HG03520 (cell line): ENCODE measurements around the gene SVOPL.
"Not testable (repeated sequence)": the region's sequence is repeated elsewhere in the genome, so short reads cannot be mapped to it uniquely, and the experiment has no call there.

Experiments
- ATAC-seq: cut with Tn5 transposase; IDR thresholded peaks from one replicate; pipeline ENCODE4 v1.9.1; 2021; ENCODE audit warnings: mild to moderate bottlenecking, moderate library complexity; ENCODE audit not compliant: unreplicated experiment

Gene SVOPL

DNA sequence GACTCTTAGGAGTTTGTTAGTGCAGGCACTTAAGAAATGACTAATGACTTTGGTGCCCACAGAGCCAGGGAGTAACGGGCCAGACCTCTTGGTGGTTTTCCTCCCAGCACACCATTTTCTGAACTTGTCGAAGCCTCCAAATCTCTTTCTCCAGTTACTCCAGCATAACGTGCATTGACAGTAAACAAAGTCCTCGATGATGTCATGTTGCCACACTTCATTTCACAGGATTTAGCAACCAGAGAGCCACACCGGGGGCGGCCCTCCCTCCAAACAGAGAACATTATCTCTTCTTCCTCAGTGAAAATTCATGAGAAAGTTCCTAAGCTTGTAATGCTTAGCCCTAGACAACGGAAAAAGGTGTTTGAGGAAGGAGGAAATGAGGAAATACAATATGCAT lies 4.0 kb upstream of the SVOPL start:
- no peak for ATAC-seq

DNA sequence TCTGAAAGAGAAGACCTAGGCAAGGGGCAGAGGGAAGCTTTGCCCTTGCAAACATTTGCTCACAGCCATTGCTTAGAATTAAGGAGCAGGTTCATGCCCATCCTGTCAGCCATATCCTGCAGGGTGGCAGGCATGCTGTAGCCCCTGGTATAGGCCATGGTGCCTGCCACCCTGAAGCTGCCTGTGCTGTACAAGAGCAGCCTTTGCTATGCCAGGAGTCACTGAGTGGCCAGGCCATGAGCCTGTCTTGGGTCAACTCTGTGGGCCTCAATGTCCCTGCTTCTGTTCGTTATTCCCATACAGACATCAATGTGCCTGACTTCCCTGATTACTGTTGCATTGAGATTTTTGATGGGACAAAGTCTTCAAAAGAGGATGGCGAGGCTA lies 368 bp upstream of the SVOPL start:
- ATAC-seq: no peak

DNA sequence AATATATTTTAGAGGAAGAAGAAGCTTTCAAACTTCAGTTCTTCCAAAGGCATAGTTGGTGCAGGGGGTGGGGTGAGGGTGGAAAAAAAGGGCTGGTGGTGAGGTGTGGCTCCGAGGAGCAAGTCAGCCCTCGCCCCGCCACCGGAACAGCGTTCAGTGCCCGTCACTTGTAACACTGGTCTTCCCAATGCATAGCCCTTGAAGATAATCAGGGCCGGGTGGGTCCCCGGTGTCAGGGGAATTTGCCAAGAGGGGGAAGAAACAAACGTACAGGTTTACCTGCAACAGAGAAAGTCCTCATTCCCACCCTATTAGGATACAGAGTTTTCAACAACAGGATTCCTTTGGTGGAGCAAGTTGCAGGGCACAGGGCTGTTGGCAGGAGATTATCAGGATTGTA lies 1.5 kb downstream of the SVOPL start:
- ATAC-seq: no peak

DNA sequence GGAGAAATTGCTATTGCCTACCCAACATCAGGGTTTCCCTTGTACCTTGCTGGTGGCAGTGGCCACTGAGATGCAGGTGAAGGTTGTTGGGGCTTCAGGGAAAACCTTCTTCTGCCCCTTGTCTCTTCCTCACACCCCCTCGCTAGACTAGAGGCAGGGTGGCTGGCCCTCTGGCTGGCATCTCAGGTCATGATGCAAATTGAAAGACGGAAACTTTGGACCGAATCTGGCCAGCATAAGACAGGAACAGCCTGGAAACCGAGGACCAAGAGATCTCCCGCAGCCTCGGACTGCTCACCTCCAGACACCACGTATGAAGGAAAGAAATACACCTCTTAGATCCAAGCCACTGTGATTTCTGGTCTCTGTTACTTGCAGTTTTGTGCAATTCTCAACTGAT lies 2.9 kb downstream of the SVOPL start:
- ATAC-seq: no peak

DNA sequence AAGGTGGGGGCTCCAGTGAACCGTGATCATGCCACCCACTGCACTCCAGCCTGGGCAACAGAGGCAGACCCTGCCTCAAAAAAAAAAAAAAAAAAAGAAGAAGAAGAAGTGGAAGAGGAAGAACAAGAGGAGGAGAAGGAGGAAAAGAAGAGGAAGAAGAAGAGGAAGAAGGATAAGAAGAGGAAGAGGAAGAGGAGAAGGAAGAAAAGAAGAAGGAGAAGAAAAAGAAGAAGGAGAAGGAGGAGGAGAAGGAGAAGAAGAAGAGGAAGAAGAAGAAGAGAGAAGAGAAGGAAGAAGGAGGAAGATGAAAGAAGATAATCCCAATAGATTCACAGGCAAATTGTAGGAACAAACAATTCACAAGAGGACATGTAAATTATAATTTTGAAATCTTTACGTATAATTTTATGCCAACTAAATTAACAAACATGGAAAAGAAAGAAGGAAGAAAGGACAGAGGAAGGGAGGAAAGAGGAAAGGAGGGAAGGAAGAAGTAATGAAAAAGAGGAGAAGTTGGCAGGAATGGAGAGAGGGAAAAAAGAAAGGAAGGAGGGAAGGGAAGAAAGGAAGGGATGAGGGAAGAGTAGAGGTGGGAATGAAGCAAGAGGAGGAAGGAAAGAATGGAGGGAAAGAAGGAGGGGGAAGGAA lies 3.5 kb downstream of the SVOPL start:
- ATAC-seq: no peak

DNA sequence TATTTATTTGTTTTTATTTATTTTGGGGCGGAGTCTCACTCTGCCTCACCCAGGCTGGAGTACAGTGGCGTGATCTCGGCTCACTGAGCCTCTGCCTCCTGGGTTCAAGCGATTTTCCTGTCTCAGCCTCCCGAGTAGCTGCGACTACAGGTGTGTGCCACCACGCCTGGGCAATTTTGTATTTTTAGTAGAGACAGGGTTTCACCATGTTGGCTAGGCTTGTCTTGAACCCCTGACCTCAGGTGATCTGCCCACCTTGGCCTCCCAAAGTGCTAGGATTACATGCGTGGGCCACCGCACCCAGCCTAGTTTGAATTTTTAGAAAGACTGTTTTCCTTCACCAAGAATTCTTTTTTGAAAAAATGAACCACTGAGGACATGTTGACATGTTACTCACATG lies 5.4 kb downstream of the SVOPL start:
- not testable (repeated sequence) for ATAC-seq

DNA sequence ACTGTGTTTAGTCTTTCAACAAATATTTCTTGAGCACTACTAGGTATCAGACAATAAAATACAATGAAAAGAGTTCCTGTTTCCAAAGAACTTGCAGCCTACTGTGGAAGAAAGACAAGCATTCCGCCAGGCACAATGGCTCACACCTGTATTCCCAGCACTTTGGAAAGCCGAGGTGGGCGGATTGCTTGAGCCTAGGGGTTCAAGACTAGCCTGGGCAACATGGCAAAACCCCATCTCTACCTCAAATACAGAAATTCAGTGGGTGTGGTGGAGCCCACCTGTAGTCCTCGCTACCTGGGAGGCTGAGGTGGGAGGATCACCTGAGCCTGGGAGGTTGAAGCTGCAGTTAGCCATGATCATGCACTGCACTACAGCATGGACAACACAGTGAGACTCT lies 6.1 kb downstream of the SVOPL start:
- ATAC-seq: no peak

DNA sequence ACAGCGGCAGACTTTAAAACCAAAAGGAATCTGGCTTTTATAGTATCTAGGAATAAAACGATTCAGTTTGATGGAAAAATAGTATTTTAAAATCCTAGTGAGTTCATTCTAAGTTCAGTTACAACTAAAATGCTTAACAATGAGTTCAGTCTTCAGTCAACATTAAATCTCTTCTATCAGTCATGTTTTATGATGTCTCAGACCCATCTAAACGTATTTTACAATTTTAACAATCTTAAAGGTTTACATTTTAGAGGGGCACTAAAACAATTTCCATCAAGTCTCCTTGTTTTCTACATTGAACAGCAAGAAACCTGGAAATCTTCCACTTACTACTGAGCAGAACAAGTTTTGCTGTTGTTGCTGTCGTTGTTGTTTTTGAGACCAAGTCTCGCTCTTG lies 10.0 kb downstream of the SVOPL start:
- ATAC-seq: no peak

DNA sequence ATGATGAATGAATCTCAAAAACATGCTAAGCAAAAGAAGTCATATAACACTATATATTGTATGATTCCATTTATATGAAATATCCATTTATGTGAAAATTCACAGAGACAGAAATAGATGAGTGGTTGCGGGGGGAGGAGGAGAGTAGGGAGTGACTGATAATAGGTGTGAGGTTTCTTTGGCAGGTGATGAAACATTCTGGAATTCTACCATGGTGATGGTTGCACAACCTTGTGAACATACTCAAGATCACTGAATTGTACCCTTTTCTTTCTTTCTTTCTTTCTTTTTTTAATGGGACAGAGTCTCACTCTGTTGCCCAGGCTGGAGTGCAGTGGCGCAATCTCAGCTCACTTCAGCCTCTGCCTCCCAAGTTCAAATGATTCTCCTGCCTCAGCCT lies 10.7 kb downstream of the SVOPL start:
- no peak for ATAC-seq

DNA sequence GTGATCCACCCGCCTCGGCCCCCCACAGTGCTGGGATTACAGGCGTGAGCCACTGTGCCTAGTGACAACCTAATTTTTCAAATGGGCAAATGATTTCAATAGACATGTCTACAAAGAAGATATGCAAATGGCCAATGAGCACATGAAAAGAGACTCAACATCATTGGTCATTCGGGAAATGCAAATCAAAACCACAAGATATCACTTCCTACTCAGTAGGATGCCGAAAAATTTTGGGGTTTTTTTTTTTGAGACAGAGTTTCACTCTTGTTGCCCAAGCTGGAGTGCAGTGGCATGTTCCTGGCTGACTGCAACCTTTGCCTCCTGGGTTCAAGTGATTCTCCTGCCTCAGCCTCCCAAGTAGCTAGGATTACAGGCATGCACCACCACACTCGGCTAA lies 13.1 kb downstream of the SVOPL start:
- not testable (repeated sequence) for ATAC-seq

DNA sequence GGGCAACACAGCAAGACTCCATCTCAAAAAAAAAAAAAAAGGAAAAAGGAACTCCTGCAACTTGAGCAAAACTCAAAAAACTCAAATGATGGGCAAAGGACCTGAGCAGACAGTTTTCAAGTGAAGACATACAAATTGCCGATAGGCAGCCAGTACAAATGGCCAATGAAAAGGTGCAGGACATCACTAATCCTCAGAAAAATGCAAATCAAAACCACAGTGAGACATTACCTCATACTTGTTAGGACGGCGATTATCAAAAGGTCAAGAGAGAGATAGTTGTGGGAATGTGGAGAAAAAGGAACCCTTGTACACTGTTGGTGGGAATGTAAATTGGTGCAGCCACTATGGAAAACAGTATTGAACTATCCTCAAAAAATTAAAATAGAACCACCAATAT lies 16.8 kb downstream of the SVOPL start:
- no peak for ATAC-seq

DNA sequence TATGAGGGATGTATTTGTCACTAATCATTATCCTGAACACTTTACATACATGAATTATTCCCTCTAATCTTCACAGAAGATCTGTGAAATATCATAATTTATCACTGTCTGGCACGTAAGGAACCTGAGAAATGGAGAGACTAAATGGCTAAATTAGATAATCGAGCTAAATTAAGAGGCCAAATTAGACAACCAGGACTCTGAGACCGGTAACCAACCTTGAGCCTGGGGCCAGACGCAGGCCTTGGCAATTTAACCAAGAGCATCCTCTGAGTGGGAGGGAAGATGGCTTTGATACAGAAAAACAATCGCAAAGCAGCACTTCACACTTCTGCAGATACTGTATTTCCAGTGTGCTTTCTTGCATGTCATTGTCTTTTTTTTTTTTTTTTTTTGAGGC lies 21.4 kb downstream of the SVOPL start:
- ATAC-seq: no peak

DNA sequence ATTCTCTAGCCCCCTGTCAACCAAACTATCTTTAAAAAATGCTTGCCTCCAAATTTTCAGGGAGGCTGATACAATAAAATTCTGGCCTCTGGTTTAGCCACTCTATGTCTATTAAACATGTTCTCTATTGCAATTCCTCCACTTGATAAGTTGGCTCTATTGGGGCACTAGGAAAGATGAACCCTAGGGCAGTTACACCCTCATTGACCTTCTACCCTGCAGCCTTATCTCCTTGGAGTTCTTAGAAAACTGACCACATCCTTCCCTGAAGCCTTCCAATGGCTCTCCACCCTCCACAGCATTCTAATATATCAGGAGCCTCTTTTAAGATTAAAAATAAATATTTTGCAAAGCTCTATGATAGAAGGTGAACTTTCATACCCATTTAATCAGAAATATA lies 30.6 kb downstream of the SVOPL start:
- no peak for ATAC-seq

DNA sequence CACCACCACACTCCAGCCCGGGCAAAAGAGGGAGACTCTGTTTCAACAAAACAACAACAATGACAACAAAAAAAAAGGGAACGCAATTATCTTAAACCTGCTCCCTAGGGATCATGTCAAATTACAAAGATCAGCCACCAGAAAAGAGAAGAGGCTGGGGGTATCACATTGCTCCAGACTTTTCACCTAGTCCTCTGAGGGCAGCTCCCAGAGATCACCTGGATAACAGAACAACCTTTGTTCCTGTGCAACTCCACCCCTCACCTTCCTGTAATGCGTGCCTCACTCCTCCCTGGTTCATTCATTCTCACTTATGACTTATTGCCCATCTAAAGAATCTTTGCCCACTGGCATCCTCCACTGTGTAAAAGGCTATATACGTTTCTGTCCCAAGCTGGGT lies 31.8 kb downstream of the SVOPL start:
- no peak for ATAC-seq

DNA sequence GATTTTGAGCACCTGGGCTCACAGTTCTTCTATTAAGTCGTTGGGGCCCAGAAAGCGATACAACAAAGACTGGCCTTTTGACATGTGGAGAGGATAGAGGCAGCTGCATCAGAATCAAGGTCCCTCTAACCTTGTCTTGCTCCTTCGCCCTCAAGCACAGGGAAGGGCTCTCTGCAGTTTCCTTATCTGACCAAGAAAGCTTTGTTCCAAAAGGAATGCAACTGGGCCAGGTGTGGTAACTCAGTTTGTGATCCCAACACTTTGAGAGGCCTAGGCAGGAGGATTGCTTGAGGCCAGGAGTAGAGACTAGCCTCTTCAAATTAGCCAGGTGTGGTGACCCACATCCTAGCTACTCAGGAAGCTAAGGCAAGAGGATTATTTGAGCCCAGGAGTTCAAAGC lies 32.2 kb downstream of the SVOPL start:
- ATAC-seq: no peak

DNA sequence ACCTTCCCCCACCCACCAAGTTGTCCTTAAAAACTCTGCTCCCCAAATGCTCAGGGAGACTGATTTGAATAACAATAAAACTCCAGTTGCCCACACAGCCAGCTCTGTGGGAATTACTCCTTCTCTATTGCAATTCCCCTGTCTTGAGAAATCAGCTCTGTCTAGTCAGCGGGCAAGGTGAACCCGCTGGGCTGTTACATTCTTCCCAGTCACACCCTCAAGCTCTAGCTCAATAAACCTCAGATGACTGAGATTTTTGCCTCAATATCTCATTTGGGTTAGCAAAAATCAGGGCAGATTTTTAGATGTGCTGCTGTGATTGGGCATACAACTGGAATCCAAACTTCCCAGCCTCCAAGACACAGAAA lies 32.9 kb downstream of the SVOPL start:
- no peak for ATAC-seq

DNA sequence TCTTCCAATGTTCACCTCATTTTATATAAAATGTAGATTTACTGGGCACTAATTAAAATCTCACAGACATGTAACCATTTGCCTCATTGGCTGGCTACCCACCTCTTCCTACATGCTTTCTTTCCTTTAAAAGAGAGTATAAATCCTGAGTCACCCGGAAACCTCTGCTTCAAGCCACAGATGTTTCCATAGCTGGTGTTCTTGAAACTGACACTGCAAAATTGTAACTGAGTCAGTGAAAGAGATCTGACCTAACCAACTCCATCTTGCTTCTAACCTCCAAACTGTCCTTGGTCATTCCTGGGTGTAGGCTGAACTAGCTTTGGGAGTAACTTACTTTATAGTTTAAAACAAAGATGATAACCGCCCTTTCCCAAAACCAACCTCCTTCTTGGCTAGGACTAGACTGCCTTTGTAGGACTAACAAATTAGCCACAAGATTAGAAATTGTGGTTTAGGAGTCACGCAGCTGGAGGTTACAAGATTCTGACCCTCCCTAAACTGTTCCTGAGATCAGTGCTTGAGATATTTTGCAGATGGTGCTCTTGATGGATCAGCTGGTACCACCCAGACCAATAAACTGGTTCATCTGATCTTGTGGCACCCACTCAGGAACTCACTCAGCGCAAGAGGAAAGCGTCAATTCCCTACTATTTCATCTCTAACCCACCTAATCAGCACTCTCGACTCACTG lies 33.5 kb downstream of the SVOPL start:
- ATAC-seq: no peak

DNA sequence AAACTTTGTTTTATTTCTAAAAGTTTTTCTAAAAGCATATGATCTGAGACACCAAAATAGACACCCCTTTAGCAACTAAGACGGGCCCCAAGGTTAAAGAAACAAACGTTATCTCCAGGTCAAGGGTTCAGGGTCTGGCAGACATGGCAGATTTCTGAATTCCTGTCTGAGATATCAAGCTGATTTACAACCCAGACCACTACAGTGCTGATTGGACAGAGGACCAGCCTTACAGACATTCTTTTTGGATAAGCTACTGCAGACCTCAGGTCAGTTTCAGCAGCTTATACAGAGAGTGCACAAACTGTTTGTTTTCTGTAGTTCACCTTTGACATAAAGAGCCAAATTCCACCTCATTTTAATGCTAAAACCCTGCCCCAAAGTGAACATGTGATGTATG lies 34.8 kb downstream of the SVOPL start:
- ATAC-seq: no peak

DNA sequence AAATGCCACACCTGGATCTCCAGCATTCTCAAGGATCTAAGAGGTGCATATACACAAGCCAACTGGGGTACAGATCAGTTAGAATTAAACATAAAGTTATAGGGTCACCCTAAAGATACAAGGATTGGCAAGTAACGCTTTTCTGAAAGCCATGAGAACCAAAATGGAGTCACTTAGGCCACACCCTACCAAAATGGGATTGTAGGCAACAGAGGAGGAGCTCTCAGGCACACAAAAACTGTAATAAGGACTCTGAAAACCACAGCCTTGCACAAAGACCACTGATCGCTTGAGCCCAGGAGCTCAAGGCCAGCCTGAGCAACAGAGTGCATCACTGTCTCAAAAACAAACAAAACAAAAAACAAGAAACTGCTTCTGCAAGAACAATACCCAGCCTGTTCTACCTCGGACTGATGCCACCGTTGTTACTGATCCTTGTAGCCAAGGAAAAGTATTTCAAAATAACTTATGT lies 35.5 kb downstream of the SVOPL start:
- no peak for ATAC-seq

DNA sequence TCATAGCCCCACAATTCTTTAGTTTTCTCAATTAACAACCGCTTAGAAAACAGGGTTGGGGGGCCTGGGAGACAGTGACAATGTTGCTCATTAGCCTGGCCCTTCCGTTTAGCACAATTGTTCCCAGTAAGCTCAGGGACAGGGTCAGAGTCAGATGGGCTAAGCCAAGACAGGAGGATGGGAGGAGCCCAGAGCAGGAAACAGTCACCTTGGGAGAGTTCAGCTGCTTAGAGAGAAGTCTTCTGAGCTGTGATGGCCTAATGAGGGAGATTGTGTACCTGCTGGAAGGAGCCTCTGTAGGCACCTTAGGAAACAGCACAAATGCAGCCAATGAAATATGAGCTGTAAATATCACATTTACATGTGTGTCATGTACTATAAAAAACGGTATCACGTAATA lies 35.9 kb downstream of the SVOPL start:
- no peak for ATAC-seq

DNA sequence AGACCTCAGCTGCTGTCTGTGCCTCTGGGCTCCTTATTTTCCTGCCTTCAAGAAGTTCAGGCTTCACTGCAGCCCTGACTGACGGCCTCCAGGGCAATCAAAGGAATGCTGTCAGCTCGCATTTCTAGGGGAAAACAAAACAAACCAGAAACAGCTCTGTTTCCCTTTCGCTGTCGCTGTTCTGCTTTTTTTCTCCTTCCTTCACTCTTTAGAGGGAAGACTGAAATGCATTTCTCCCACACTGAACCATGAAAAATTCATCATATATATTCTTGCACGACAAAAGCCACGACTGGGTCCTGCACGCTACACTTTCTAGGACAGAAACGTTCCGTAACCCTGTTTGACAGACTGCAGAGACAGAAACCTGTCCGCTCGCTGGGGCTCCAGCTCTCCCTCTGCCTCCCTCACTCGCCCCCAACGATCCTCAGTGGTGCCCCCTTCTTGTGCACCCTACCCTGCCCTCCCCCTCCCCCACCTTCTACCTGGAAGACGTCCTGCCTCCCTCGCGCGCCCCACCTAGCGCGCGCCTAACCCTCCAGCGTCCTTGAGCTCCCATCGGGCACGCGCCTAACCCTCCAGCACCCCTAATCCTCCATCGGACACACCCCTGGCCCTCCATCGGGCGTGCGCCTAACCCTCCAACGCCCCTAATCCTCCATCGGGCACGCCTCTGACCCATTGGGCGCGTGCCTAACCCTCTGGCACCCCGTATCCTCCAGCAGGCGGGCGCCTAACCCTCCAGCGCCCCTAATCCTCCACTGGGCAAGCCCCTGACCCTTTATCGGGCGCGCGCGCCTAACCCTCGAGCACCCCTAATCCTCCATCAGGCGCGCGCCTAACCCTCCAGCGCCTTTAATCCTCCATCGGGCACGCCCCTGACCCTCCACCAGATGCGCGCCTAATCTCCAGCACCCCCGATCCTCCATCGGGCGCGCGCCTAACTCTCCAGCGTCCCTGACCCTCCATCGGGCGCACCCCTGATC lies 37.1 kb downstream of the SVOPL start:
- no peak for ATAC-seq

DNA sequence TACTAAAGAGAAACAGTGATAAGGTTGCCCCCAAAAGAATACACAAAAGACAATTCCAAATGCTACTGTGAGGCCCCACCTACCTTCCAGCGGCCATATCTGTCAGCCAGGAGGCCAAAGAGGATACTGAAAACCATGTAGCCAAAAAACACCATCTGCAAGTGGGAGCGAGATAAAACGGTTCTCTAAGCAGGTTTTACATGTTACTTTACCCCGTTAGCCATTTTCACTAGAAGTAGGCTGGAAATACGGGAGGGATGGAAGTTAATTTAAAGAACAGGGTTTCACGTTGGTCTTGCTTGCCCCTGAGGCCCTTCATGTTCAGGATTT lies 38.2 kb downstream of the SVOPL start:
- no peak for ATAC-seq
